HCT116 (cell line): ENCODE results near the gene MAPK6.

Source experiments
- POLR2A ChIP-seq: IDR thresholded peaks from 2 replicates; pipeline ENCODE4 v1.7.0; 2011; ENCODE audit warnings: borderline replicate concordance; ENCODE audit not compliant: insufficient read depth, insufficient read length; ENCODE audit errors: extremely low read depth
- TF ChIP-seq, protein P1 (sequence below), 3 experiments: fragments of 200-600 bp in 1 of 3; sonication (generic) in 1 of 3; IDR thresholded peaks in 2 of 3; conservative IDR thresholded peaks in 1 of 3; 2 replicates each; pipeline ENCODE4 v1.5.1; 2012 to 2017; ENCODE audit warnings: low read depth in 2 of 3, low read length in 2 of 3, antibody characterized with exemption in 1 of 3, borderline replicate concordance in 1 of 3, control low read depth in 1 of 3, mild to moderate bottlenecking in 1 of 3, mixed read lengths in 1 of 3, mixed run types in 1 of 3, moderate library complexity in 1 of 3; ENCODE audit not compliant: insufficient read depth in 1 of 3

DNA sequence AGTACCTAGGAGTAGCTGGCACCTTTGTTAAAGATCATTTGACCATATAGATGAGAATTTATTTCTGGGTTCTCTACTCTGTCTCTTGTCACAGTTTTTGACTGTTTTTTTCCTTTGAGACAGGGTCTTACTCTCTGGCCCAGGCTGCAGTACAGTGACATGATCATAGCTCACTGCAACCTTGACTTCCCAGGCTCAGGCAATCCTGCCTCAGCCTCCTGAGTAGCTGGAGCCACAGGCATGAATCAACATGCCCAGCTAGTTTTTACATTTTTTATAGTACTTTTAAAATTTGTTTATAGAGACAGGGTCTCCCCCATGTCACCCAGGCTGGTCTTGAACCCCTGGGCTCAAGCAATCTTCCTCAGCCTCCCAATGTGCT is 48.5 kb downstream of the MAPK6 start:
- TF ChIP-seq POLR2A, result no peak
- TF ChIP-seq, protein P1, sequence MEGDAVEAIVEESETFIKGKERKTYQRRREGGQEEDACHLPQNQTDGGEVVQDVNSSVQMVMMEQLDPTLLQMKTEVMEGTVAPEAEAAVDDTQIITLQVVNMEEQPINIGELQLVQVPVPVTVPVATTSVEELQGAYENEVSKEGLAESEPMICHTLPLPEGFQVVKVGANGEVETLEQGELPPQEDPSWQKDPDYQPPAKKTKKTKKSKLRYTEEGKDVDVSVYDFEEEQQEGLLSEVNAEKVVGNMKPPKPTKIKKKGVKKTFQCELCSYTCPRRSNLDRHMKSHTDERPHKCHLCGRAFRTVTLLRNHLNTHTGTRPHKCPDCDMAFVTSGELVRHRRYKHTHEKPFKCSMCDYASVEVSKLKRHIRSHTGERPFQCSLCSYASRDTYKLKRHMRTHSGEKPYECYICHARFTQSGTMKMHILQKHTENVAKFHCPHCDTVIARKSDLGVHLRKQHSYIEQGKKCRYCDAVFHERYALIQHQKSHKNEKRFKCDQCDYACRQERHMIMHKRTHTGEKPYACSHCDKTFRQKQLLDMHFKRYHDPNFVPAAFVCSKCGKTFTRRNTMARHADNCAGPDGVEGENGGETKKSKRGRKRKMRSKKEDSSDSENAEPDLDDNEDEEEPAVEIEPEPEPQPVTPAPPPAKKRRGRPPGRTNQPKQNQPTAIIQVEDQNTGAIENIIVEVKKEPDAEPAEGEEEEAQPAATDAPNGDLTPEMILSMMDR (IDR thresholded peaks at IDR 0.05 in 2 of 3, conservative IDR thresholded peaks at IDR 0.05 in 1 of 3; ENCODE audit: borderline replicate concordance in 1 of 3, insufficient read depth in 1 of 3, low read depth in 2 of 3, low read length in 2 of 3), result no peak
